ENCODE data around the gene KLK10. TPM values are rescaled to one million over a fixed set of nuclear protein-coding genes. Genes with fewer than 3 reads are reported as not detected.

The KLK10 gene
- total and polyA plus RNA-seq, 4 experiments from 2014 or later: not detected

DNA sequence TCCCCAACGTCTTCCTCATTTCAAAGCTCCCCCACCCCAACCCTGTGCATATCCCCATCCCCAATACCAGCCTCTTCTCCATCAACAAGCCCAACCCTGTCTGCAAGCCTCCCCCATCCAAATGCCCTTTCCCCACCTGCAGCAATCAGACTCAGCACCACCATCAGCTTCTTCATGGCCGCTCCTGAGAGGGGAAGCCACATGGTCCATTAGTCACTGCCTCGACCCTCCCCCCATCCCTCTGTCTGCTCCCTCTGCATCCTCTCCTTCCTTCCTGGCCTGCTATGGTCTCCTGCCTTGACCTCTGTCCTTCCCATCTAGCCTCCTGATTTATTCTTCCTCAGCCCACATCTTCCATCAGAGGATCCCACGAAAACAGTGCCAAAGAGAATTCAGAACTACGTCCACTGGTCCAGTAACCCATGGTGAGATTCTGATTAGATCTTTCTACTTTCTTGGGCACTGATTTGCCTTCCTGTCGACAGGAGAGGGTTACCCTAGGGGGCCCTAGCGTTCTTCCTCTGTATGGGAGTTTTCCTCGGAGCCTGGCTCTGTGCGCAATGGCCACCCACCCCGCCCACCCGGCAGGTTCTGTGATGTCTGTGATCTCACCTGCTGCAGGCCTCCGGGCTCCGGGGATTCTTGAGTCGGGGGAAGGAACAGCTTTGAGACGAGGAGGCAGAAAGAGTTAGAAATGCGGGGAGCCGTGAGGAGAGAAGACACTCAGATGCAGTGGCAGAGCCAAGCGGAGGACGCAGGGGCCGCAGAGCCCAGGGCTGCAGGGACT lies 51.4 kb downstream of the KLK10 start:
- no peak overlapping the region for H3K4me3 Mint-ChIP-seq
- no peaks in the 10 kb centered on the region for H3K36me3 ChIP-seq (ENCODE audit: insufficient read depth, low read length)
- DNase-seq: no peak
- no peaks in the 10 kb centered on the region for H3K36me3 Mint-ChIP-seq
- POLR2A ChIA-PET (ENCODE audit: partially characterized antibody): no interaction called here
- H3K27ac Mint-ChIP-seq: no peak overlapping the region
- H3K9me3 ChIP-seq (ENCODE audit: control insufficient read depth in 1 of 2, low read length in 2 of 2): no peaks in the 10 kb centered on the region
- H3K27ac ChIP-seq (ENCODE audit: low read depth, low read length): no peak overlapping the region
- CTCF ChIA-PET (ENCODE audit: partially characterized antibody): no interaction called here
- H3K4me1 Mint-ChIP-seq: no peaks in the 10 kb centered on the region
- no peaks in the 10 kb centered on the region for H3K4me1 ChIP-seq (ENCODE audit: insufficient read depth, low read length)
- H3K27me3 Mint-ChIP-seq: peaks cover 27 to 35% of the 10 kb centered on the region in 2 donors
- H3K9me3 Mint-ChIP-seq: peaks cover 0 to 7% (median 1%) of the 10 kb centered on the region in 8 donors
- no peaks in the 10 kb centered on the region for H3K27me3 ChIP-seq (ENCODE audit: insufficient read depth, low read length)
- no peak overlapping the region for H3K4me3 ChIP-seq (ENCODE audit: low read length in 2 of 2)
- intact Hi-C loops (cut with micrococcal nuclease): no loop called here

DNA sequence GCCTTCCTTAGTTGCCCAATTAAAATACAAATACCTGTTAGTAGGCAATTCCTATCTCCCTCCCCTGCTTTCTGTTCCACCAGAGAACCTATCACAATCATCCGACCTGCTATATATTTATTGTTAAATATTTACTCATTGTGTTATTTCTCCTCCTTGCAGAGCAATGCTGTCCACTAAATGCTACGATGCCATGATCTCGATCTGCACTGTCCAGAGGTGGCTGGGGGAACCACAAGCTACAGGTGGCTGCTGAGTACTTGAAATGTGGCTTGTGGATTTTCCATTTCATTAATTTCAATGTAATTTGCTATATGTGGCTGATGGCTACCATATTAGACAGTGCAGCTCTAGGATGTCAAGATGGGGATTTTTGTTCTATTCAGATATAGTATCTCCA lies 55.2 kb downstream of the KLK10 start:
- Histone ChIP-seq H3K36me3 (ENCODE audit: insufficient read depth, low read length) (no peaks in the 10 kb centered on the region), H3K4me1 (ENCODE audit: insufficient read depth, low read length) (no peaks in the 10 kb centered on the region), H3K4me3 (ENCODE audit: low read length in 2 of 2) (no peak overlapping the region), H3K9me3 (ENCODE audit: control insufficient read depth in 1 of 2, low read length in 2 of 2) (no peaks in the 10 kb centered on the region), H3K27ac (ENCODE audit: low read depth, low read length) (no peak overlapping the region), H3K27me3 (ENCODE audit: insufficient read depth, low read length) (no peaks in the 10 kb centered on the region)
- ChIA-PET POLR2A (ENCODE audit: partially characterized antibody) (no interaction called here), CTCF (ENCODE audit: partially characterized antibody) (no interaction called here)
- H3K9me3 Mint-ChIP-seq: peaks cover 2 to 17% (median 7%) of the 10 kb centered on the region in 8 donors
- intact Hi-C loops (cut with micrococcal nuclease): no loop called here
- H3K4me3 Mint-ChIP-seq: no peak overlapping the region
- peaks cover 24 to 27% of the 10 kb centered on the region in 2 donors for H3K27me3 Mint-ChIP-seq
- H3K36me3 Mint-ChIP-seq: peaks cover 0 to 3% of the 10 kb centered on the region in 2 donors
- DNase-seq: no peak
- no peaks in the 10 kb centered on the region for H3K4me1 Mint-ChIP-seq
- H3K27ac Mint-ChIP-seq: no peak overlapping the region

DNA sequence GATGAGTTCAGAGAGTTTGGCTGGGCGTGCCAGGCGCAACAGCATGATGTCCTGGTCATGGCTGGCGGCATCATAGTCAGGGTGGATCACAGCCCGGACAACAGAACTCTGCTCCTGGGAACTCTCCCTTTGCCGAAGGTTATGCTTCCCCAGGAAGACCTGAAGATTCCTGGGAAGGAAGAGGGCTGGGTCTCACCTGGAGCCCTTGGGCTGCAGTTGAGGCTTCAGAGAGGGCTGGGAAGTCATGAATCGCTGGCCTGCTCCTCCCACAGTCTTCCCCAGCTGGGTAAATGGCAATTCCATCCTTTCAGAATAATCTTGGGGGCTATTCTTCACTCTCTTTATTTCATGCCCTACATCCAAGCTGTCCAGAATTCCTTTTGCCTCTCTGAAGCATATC lies 56.1 kb downstream of the KLK10 start:
- CTCF ChIA-PET (ENCODE audit: partially characterized antibody): no interaction called here
- Histone ChIP-seq H3K4me1 (ENCODE audit: insufficient read depth, low read length) (no peaks in the 10 kb centered on the region), H3K9me3 (ENCODE audit: control insufficient read depth in 1 of 2, low read length in 2 of 2) (no peaks in the 10 kb centered on the region), H3K27ac (ENCODE audit: low read depth, low read length) (no peak overlapping the region), H3K4me3 (ENCODE audit: low read length in 2 of 2) (no peak overlapping the region), H3K27me3 (ENCODE audit: insufficient read depth, low read length) (no peaks in the 10 kb centered on the region), H3K36me3 (ENCODE audit: insufficient read depth, low read length) (no peaks in the 10 kb centered on the region)
- Mint-ChIP-seq H3K27ac (no peak overlapping the region), H3K4me3 (no peak overlapping the region), H3K27me3 (peaks cover 25 to 31% of the 10 kb centered on the region in 2 donors), H3K36me3 (peaks cover 0 to 4% of the 10 kb centered on the region in 2 donors), H3K9me3 (peaks cover 2 to 17% (median 8%) of the 10 kb centered on the region in 8 donors), H3K4me1 (no peaks in the 10 kb centered on the region)
- POLR2A ChIA-PET (ENCODE audit: partially characterized antibody): no interaction called here
- no peak for DNase-seq
- intact Hi-C loops (cut with micrococcal nuclease): no loop called here

Other genes starting within 250 kb of the KLK10 start
- not detected for gene GPR32, start 249.2 kb downstream of the KLK10 start, total RNA-seq
- not detected for gene GPR32, start 249.2 kb downstream of the KLK10 start, polyA plus RNA-seq
- gene ACP4, start 229.3 kb downstream of the KLK10 start, total RNA-seq: not detected
- not detected for gene ACP4, start 229.3 kb downstream of the KLK10 start, polyA plus RNA-seq
- gene KLK1, start 195.9 kb downstream of the KLK10 start, total RNA-seq: not detected
- gene KLK1, start 195.9 kb downstream of the KLK10 start, polyA plus RNA-seq: not detected
- gene KLK15, start 186.1 kb downstream of the KLK10 start, total RNA-seq: not detected
- gene KLK15, start 186.1 kb downstream of the KLK10 start, polyA plus RNA-seq: not detected
- gene KLK3, start 164.8 kb downstream of the KLK10 start, total RNA-seq: not detected
- not detected for gene KLK3, start 164.8 kb downstream of the KLK10 start, polyA plus RNA-seq
- gene KLK2, start 146.3 kb downstream of the KLK10 start, total RNA-seq: not detected
- gene KLK2, start 146.3 kb downstream of the KLK10 start, polyA plus RNA-seq: not detected
- not detected for gene KLK4, start 108.3 kb downstream of the KLK10 start, total RNA-seq
- not detected for gene KLK4, start 108.3 kb downstream of the KLK10 start, polyA plus RNA-seq
- not detected for gene KLK5, start 66.7 kb downstream of the KLK10 start, total RNA-seq
- not detected for gene KLK5, start 66.7 kb downstream of the KLK10 start, polyA plus RNA-seq
- gene KLK6, start 50.1 kb downstream of the KLK10 start, total RNA-seq: not detected
- gene KLK6, start 50.1 kb downstream of the KLK10 start, polyA plus RNA-seq: not detected
- gene KLK7, start 35.8 kb downstream of the KLK10 start, total RNA-seq: not detected
- not detected for gene KLK7, start 35.8 kb downstream of the KLK10 start, polyA plus RNA-seq
- not detected for gene KLK8, start 18.1 kb downstream of the KLK10 start, total RNA-seq
- gene KLK8, start 18.1 kb downstream of the KLK10 start, polyA plus RNA-seq: not detected
- gene KLK11, start 6.9 kb upstream of the KLK10 start, total RNA-seq: not detected
- gene KLK11, start 6.9 kb upstream of the KLK10 start, polyA plus RNA-seq: not detected
- gene KLK12, start 15.3 kb upstream of the KLK10 start, total RNA-seq: not detected
- not detected for gene KLK12, start 15.3 kb upstream of the KLK10 start, polyA plus RNA-seq
- gene KLK13, start 45.4 kb upstream of the KLK10 start, total RNA-seq: not detected
- gene KLK13, start 45.4 kb upstream of the KLK10 start, polyA plus RNA-seq: not detected
- 1 to 10 TPM in 1 of 2 experiments, not detected in 1; 1.1 TPM for gene KLK14, start 63.2 kb upstream of the KLK10 start, total RNA-seq
- gene KLK14, start 63.2 kb upstream of the KLK10 start, polyA plus RNA-seq: not detected
- gene CTU1, start 88.7 kb upstream of the KLK10 start, total RNA-seq: 10 to 100 TPM; 11.4 TPM
- 1 to 10 TPM; 1.4 to 9.2 TPM for gene CTU1, start 88.7 kb upstream of the KLK10 start, polyA plus RNA-seq
- gene SIGLEC9, start 105.2 kb upstream of the KLK10 start, total RNA-seq: 1 to 10 TPM; 3.4 to 3.9 TPM
- gene SIGLEC9, start 105.2 kb upstream of the KLK10 start, polyA plus RNA-seq: 1 to 10 TPM; 2.4 to 2.6 TPM
- gene SIGLEC7, start 122.6 kb upstream of the KLK10 start, total RNA-seq: under 1 TPM; 0.25 to 0.52 TPM
- gene SIGLEC7, start 122.6 kb upstream of the KLK10 start, polyA plus RNA-seq: under 1 TPM in 1 of 2 donors, not detected in 1; 0.57 TPM
- gene CD33, start 205.4 kb upstream of the KLK10 start, total RNA-seq: under 1 TPM; 0.47 to 0.58 TPM
- gene CD33, start 205.4 kb upstream of the KLK10 start, polyA plus RNA-seq: not detected
- gene SIGLECL1, start 231.4 kb upstream of the KLK10 start, total RNA-seq: not detected
- not detected for gene SIGLECL1, start 231.4 kb upstream of the KLK10 start, polyA plus RNA-seq

Measured in CD4-positive, alpha-beta memory T cell (primary cell).